GM21723 (cell line): Measurements from ENCODE around the gene ELFN1.

Experiments
- ATAC-seq: cut with Tn5 transposase; IDR thresholded peaks from one replicate; pipeline ENCODE4 v1.9.1; 2021; ENCODE audit warnings: mild to moderate bottlenecking, moderate library complexity; ENCODE audit not compliant: unreplicated experiment

ELFN1 gene

GRCh38 chr7:1669954-1670893 lies at the start of gene ELFN1:
Gene ELFN1, plus strand, starts transcription at chr7:1670277. Its CDS starts 74,320 bp downstream, at chr7:1744597.
- ATAC-seq, result no peak

- no peak for ATAC-seq
These were observed 49.2 kb upstream of the ELFN1 start for GRCh38 chr7:1620835-1621234.

DNA sequence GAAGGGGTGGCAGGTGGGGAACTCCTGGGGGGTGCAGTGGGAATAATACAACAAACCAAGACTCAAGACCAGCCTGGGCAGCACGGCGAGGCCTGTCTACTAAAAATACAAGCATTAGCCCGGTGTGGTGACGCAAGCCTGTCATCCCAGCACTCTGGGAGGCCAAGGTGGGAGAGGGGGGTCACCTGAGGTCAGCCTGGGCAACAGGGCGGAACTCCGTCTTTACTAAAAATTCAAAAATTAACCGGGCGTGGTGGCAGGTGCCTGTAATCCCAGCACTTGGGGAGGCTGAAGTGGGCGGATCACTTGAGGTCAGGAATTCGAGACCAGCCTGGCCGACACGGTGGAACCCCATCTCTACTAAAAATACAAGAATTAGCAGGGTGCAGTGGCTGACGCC lies 48.4 kb upstream of the ELFN1 start:
- ATAC-seq, result no peak

- no peak for ATAC-seq
These were observed 47.6 kb upstream of the ELFN1 start for GRCh38 chr7:1622441-1622840.

GRCh38 chr7:1623810-1624209 lies 46.3 kb upstream of the ELFN1 start:
- ATAC-seq, result no peak

DNA sequence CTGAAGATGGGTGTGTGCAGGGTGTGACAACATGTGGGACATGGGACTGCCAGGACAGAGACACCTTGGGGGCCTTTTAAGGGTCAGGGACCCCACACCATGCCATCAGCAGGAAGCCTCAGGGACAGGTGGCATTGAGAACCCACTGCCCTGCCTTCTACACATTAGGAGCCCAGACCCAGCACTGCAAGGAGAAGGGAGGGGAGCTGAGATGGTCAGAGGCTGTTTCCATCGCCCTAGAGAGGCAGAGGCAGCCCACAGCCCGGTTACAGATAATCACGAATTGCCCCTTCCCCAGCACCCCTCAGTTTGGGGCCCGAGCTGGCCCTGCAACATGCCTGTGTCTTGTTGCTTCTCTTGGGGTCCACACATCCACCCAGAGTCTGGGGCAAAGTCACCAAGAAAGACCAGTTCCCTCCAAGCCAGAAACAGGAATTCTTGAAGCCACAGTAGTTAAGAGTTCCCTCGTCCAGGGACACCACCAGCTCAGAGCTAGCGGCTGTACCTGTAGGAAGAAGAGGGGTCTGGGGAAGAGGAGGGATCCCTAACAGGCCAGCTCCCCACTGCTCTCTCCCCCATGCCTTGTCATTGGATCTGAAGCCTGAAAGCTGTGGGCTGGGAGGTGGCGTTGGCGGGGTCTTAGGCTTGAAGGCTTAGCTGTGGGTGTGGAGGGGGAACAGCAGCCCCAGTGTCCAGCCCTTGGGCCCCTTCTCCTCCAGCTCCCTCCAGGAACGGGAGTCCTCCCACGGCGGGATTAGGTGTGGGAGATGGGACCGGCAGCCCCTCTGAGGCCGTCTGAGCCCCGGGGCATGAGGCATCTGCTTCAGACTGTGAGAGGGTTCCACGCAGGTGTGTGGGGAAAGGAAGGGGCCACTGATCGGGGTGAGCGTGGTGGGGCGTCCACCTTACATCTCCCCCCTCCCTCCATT lies 44.8 kb upstream of the ELFN1 start:
- no peak for ATAC-seq

DNA sequence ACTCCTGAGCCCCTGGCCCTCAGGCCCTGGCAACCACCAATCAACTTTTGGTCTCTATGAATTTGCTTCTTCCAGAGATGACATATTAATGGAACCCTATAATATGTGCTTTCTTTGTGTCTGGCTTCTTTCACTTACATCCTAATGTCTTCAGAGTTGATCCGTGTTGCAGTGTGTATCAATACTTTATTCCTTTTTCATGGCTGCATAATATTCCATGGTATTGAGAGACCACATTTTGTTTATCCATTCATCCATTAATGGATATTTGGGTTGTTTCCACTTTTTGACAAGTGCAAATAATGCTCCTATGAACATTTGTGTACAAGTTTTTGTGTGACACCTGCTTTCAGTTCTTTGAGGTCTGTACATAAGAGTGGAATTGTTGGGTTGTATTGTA lies 43.3 kb upstream of the ELFN1 start:
- no peak for ATAC-seq

GRCh38 chr7:1630700-1631336 lies 39.3 kb upstream of the ELFN1 start:
- ATAC-seq, result no peak

GRCh38 chr7:1631678-1632077 lies 38.4 kb upstream of the ELFN1 start:
- ATAC-seq, result no peak

DNA sequence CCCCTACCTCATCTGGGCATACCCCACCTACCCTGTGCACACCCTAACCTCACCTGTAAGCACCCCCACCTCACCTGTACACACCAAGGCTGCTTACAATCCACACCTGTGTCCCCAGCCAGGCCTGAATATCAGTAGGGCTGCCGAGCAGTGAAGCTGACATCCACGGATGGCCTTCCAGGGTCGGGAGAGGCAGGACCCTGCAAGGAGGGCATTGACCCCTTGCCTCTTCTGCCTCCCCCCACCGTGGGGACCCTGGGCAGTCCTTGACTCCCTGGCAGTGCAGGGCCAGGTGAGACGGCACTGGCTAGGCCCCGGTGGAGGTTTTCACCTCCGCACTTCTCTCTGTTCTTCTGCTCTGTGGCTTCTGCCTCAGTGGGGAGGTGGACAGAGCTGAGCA lies 37.6 kb upstream of the ELFN1 start:
- no peak for ATAC-seq

- ATAC-seq, result no peak
These were observed 36.9 kb upstream of the ELFN1 start for GRCh38 chr7:1632916-1633785.

- no peak for ATAC-seq
These were observed 34.7 kb upstream of the ELFN1 start for GRCh38 chr7:1635401-1635800.

DNA sequence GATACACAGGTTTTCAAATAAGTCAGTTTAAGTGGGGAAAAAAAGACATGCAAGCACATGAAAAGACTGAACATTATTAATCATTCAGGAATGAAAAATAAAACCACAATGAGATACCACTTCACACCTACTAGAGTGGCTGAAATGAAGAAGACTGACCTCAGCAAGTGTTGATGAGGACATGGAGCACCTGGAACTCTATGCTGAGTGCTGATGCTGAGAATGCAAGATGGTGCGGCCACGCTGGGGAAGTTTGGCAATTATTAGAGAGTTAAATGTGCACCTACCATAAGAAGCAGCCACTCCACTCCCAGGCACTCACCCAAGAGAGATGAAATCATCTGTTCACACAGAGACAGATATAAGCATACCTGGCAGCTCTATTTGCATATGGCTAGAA lies 32.9 kb upstream of the ELFN1 start:
- ATAC-seq, result no peak

DNA sequence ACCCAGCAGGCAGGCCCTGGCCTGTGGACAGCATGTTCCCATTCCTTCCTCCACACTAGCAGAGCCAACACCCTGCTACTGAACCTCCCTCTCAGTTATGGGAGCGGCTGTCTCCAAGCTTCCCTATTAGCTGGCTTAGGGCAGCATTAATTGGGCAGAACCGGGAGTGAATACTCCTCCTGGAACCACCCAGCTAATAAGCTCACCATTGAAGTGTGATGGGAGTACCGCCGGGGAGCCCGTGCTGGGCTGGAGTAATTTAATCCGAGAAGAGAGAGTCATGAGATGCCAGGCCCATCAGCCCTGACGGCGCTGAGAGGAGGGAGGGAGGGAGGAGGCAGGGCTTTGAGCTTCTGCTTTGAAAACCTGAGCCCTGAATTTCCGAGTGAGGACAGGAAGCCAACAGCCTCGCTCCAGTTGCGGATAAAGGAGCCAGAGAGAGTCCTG lies 31.8 kb upstream of the ELFN1 start:
- no peak for ATAC-seq

DNA sequence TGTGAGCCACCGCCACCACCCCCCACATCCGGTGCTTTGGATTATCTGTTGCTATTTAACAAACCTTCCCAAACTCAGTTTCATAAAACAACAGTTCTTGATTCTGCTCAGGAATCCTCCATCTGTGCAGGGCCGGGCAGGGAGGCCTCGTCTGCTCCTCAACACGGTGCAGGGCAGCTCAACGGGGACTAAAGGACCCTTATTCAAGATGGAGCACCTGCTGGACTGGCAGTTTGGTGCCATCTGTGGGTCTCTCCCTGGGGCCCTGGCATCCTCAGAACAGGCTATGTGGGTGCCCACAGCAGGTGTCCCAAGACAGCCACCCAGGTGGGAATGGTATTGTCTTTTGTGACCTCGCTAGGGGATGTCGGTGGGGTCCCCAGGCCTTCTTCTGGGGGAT lies 31.0 kb upstream of the ELFN1 start:
- no peak for ATAC-seq

- no peak for ATAC-seq
These were observed 30.4 kb upstream of the ELFN1 start for GRCh38 chr7:1639532-1640175.

DNA sequence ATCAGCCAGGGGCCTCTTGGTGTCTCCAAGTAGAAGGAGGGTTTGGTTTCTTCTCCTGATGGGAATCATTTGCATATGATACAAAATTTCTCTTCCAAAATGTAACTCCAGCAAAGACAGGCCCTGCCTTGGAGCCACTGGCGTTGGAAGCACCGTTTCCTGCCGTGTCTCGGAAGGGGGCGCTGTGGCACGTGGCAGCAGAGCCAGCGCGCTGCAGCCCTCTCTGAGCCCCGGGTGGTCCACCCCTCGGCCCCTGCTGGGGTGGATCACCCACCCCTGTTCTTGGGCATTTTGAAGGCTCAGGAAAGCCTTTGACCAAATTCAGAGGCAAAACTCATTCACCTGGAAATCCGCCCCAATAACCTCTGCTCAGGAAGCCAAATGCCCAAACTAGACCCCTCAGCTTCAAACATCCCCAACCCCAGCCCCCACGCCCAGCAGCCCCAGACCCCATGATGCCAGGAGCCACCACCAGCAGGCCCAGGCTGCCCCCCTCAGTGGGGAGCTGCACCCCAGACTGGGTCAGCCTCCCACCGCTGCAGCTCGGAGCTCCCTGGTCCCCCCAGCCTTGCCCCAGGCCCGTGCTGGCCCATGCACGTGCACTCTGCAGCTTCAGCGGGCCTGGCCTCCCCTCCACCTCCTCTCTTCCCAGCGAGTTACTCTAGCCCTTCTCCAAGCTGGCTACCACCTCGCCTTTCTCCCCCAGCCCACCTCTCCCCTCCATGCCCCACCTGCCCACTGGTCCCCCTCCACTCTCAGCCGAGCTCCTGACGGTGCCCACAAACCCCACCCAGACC lies 29.5 kb upstream of the ELFN1 start:
- ATAC-seq, result no peak

DNA sequence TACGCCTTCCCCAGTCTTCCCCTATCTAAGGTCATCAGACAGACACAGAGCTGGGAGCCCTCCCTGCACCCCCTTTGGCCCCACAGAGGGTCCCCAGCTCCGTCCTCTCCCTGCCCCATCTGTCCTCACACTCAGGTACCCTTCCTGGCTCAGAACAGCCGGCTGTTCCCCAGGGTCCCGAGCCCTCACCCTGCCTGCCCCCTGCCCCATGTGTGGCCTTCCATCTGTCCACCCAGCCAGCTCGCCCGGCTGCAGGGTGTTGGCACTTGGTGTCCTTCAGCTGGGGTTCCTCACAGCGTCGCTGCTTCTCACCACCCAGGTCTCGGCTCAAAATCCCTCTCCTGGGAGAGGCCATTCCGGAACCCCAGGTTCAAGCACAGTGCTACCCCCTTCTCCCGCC lies 28.9 kb upstream of the ELFN1 start:
- ATAC-seq, result no peak
